NCI-H1436 (cell line): ENCODE measurements around the gene KCNJ1.

Experiments used
- DNase-seq: peaks from one replicate; lab custom pipeline; 2025; lab: John Stamatoyannopoulos, UW

Gene KCNJ1

GRCh38 chr11:128882451-128882850, 15.4 kb upstream of the KCNJ1 start:
- DNase-seq: no peak

GRCh38 chr11:128881221-128881620, 14.1 kb upstream of the KCNJ1 start:
- DNase-seq: no peak

GRCh38 chr11:128879817-128880216, 12.7 kb upstream of the KCNJ1 start:
- no peak for DNase-seq

- DNase-seq: no peak
Observed at GRCh38 chr11:128878455-128878854, 11.4 kb upstream of the KCNJ1 start.

GRCh38 chr11:128877726-128878125, 10.6 kb upstream of the KCNJ1 start:
- no peak for DNase-seq

- DNase-seq: no peak
Observed at GRCh38 chr11:128876133-128876650, 9.1 kb upstream of the KCNJ1 start.

GRCh38 chr11:128874427-128874826, 7.3 kb upstream of the KCNJ1 start:
- no peak for DNase-seq

GRCh38 chr11:128872594-128872993, 5.5 kb upstream of the KCNJ1 start:
- no peak for DNase-seq

- DNase-seq: no peak
Observed at GRCh38 chr11:128872094-128872493, 5.0 kb upstream of the KCNJ1 start.

GRCh38 chr11:128871168-128871610, 4.1 kb upstream of the KCNJ1 start:
- no peak for DNase-seq

- no peak for DNase-seq
Observed at GRCh38 chr11:128868841-128869671, 2.0 kb upstream of the KCNJ1 start.

- no peak for DNase-seq
Observed at GRCh38 chr11:128865490-128865889, 1.6 kb downstream of the KCNJ1 start.

- no peak for DNase-seq
Observed at GRCh38 chr11:128862908-128863660, 4.0 kb downstream of the KCNJ1 start.

- no peak for DNase-seq
Observed at GRCh38 chr11:128862406-128862805, 4.7 kb downstream of the KCNJ1 start.

- no peak for DNase-seq
Observed at GRCh38 chr11:128860571-128861361, 6.3 kb downstream of the KCNJ1 start.

- no peak for DNase-seq
Observed at GRCh38 chr11:128859563-128860441, 7.3 kb downstream of the KCNJ1 start.

GRCh38 chr11:128857341-128857740, 9.8 kb downstream of the KCNJ1 start:
- DNase-seq: no peak

- DNase-seq: no peak
Observed at GRCh38 chr11:128856241-128856640, 10.9 kb downstream of the KCNJ1 start.

- no peak for DNase-seq
Observed at GRCh38 chr11:128854841-128855240, 12.3 kb downstream of the KCNJ1 start.

GRCh38 chr11:128853559-128853958, 13.5 kb downstream of the KCNJ1 start:
- no peak for DNase-seq

GRCh38 chr11:128852327-128853023, 14.6 kb downstream of the KCNJ1 start:
- DNase-seq: no peak
